ENCODE measurements around the gene ITGA2.

ITGA2 gene

GRCh38 chr5:53017383-53017782 lies 28.2 kb downstream of the ITGA2 start:
- in situ Hi-C loops (cut with MboI; ENCODE audit: low sequenced_read_pairs) = no loop called here

DNA sequence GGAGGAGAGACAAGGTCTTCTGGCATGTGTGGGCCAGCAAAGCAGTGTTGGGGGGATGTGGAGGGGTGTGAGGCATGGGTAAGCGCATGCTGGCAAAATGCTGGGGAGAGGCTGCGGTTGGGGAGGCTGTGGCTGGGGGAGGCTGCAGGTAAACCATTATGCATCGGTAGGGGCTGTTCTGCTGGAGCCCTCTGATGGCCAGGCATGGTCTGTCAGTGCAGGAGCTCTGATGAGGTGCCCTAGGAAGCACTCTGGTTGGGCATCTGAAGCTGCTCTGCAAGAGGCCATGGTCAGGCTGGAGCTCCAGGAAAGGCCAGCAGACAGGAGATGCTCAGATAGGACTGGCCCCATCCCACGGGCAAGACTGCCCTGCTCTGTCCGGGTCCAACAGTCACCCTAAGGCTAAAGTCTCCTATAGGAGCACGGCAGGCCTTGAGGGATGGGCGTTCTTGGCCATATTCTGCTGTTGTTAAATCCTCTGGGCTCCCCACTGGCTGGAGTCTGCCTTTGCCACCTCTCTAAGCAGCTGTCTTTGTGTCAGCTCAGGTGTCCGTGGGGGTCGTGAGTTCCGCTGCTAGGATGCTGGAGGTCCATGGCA lies 28.7 kb downstream of the ITGA2 start:
- in situ Hi-C loops (cut with MboI; ENCODE audit: low sequenced_read_pairs) = no loop called here

GRCh38 chr5:53019320-53019719 lies 30.2 kb downstream of the ITGA2 start:
- in situ Hi-C loops (cut with MboI; ENCODE audit: low sequenced_read_pairs) = no loop called here

DNA sequence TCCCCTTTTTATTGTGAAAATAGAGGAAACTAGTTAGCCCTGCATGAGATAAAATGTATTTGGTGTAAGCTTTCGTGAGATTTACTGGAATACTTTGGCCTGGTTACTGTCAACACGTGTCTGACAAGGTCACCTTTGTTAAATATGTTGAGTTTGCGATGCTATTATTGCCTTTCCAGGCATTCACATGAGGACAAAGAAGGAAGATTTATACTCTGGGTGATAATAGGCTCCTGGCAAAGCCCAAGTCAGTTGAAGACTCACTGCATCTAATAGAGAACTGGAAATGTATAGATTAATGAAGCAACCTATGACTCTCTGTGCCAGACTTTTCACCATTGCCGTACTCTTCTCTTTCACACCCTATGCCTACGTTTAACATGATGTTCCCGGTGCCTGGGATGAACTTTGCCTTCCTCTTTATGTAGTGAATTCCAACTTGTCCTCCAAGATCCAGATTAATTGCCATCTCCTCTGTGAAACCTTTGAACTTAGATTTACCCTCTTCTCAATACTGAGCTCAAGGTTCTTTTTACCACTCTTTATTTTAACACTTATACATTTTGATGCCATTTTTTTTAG lies 33.9 kb downstream of the ITGA2 start:
- in situ Hi-C loops (cut with MboI; ENCODE audit: low sequenced_read_pairs) = no loop called here

DNA sequence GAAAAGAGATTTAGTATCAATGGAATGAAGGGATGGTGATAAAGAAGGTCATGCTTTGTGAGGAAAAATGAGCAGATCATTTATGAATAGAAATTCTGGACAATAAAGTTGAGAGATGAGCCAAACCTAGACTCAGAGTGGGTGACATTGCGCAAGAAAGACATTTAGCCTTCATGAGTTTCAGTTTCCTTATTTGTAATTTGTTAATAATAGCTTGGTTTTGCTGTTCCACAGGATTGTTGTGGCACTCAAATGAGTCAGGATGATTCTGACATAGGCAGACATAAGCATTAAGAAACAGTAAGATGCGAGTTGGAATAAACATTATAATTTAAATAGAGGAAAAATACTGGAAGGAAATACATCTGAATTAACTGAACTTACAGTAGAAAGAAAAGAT lies 34.8 kb downstream of the ITGA2 start:
- in situ Hi-C loops (cut with MboI; ENCODE audit: low sequenced_read_pairs) = no loop called here

DNA sequence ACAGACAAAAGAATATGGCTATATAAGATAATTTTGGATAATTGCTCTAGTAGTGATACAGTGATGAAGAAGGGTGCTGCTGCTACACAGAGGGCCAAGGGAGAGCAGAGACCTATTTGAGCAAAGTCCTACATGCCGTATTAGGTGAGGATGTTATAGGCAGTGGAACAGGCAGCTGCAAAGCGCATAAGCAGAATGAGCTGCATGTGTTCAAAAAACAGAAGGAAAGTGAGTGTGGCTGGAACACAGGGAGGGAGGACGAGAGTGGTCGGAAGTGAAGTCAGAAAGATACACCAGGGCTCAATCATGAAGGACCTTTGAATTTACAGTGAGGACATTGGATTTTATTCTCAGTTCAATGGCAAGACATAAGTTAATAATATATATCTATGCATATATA lies 35.4 kb downstream of the ITGA2 start:
- in situ Hi-C loops (cut with MboI; ENCODE audit: low sequenced_read_pairs) = no loop called here

DNA sequence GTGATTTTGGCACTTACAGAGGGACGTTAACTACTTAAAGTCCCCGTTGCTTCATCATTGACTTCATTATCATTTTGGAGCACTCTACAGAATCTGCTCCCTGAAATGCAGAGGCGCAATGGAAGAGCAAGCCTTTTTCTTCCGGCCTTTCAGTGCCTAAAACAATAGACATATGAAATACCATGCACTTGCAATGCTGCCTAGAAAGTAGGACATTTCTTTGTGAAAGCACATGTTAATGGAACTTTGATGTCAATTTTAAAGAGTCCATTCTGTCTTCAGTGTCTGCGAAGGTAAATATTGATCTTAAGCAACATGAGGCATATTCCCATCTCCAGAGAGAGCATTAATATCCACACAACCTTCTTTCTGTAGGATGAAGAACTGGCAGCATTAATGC lies 36.3 kb downstream of the ITGA2 start:
- in situ Hi-C loops (cut with MboI; ENCODE audit: low sequenced_read_pairs) = no loop called here

GRCh38 chr5:53027913-53028312 lies 38.8 kb downstream of the ITGA2 start:
- in situ Hi-C loops (cut with MboI; ENCODE audit: low sequenced_read_pairs) = no loop called here

DNA sequence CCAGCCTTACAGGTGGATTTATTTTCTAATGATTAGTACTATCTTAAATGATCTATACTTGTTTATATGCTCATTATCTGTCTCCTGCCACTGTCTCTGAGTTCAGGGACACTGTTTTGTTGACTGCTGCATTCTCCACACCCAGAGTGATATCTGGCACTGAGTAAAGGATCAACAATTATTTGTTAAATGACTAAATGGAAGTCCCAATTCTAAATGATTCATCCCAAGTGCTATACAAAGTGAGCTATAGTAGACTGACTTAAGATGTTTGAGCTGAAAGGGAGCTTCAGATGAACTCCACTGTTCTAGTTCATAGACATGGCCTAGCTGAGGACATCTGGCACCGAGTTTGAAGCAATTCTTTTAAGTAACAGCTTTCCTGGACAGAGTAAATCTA lies 40.5 kb downstream of the ITGA2 start:
- in situ Hi-C loops (cut with MboI; ENCODE audit: low sequenced_read_pairs) = no loop called here

DNA sequence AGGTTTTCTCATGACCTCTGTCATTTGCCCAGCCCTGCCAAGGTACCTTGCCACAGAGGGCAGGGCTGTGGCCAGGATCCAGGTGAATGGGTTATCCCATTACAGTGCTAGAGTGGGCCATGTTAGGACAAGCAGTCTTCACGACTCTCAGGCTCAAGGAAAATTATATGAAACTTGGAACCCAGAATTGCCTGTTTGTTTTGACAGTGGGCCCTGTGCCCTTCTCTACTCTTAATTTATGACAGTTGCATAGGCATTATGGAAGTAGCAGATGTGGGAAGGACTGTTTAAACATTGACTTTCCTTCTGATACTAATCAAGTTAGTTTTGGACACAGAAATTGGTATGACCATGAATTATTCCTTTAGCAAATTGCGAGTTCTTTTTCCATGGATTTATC lies 41.7 kb downstream of the ITGA2 start:
- in situ Hi-C loops (cut with MboI; ENCODE audit: low sequenced_read_pairs) = no loop called here

- in situ Hi-C loops (cut with MboI; ENCODE audit: low sequenced_read_pairs) = no loop called here
These were observed 42.5 kb downstream of the ITGA2 start for GRCh38 chr5:53031695-53032096.

- in situ Hi-C loops (cut with MboI; ENCODE audit: low sequenced_read_pairs) = no loop called here
These were observed 43.0 kb downstream of the ITGA2 start for GRCh38 chr5:53032188-53032587.

DNA sequence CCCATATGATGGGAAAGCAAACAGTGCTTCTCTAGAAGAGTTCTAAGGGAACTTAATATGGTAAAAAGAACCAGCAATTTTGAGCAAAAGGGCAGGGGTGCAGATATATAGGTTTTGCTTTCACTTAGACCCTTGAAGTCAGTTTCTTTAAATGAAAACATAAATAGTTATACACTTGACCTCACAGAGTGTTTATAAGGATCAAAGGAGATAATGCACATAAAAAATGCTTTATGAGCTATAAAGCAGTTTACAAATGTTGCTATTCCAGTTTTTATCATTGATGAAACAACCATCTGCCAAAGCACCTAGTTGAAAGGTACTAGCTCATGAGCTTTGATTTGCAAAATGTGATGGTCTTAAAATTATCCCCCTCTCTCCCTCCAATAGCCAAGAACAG lies 45.7 kb downstream of the ITGA2 start:
- in situ Hi-C loops (cut with MboI; ENCODE audit: low sequenced_read_pairs) = no loop called here

DNA sequence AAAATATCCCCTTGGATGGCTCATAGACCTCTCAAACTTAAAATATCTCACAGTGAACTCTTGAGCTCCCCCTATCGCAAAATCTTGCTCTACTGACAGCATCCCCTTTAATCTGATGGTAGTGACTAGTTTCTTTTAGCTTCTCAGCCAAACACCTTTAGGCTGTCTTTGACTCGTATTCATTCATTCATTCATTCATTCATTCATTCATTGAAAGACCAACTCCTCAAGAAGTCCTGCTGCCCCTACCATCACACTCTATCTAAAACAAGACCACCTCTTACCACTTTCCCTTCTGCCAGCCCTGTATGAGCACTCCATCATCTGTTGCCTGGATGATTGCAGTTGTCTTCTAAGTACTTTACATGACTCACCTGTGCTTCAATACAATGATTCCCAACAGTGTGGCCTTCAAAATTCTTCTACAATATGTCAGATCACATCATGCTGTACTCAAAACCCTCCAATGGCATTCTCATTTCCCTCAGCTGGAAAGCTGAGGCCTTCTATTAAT lies 46.8 kb downstream of the ITGA2 start:
- in situ Hi-C loops (cut with MboI; ENCODE audit: low sequenced_read_pairs) = no loop called here

DNA sequence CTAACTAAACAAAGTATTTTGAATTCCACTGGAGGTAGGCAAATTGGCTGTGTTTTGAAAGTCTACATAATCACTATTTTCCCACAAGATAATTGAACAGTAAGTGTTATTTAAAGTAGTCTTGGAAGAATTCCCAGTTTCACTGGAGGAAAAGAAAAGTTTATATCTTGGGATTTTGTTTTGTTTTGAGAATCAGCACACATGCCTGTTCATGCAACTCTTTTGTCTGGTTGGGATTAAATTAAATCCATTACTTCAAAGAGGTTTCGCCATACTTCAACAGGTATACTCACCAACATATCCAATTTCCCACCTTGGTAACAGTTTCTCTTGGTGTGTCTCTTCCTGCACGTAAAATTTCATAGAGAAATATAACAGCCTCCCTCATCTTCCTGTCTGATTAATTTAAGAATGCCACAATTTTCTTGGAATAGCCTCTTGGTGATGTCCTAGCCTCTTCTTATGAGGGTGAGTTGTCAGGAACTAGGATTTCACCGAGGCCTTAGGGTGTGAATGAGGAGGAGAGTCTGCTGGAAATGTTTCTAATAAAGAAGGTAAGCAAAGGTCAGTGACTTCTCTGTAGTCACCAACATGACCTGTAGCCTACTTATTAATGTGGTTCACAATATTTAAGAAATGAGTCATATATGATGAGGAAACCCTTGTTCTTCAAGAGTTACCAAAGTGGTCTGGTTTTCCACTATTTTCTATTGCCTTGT lies 48.1 kb downstream of the ITGA2 start:
- in situ Hi-C loops (cut with MboI; ENCODE audit: low sequenced_read_pairs) = no loop called here

DNA sequence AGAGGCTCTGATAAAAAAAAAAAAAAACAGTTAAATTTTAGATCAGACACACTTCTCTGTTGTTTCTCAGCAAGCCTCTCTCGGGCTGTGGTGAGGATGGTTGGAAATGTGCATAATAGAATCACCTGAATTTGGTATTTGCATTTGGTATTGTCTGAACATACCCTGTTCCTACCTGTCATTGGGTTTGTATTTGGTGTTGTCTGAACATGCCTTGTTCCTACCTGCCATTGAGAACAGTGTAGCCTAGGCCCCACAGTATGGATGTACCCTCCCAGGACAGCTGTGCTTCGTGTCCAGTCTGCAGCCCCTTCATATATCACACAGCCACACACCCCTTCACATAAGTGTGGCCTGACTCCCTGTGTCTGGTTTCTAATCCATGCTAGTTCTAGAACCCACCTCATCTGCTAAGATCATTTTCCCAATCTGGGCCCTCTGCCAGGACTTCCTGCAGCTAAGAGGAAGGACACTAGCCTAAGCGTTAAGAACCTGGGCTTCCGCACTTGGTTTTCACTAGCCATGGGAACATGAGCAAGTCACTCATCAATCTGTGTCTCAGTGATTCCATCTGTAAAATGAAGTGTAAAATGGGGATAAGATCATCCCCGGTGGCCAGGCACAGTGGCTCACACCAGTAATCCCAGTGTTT lies 49.2 kb downstream of the ITGA2 start:
- in situ Hi-C loops (cut with MboI; ENCODE audit: low sequenced_read_pairs) = no loop called here

DNA sequence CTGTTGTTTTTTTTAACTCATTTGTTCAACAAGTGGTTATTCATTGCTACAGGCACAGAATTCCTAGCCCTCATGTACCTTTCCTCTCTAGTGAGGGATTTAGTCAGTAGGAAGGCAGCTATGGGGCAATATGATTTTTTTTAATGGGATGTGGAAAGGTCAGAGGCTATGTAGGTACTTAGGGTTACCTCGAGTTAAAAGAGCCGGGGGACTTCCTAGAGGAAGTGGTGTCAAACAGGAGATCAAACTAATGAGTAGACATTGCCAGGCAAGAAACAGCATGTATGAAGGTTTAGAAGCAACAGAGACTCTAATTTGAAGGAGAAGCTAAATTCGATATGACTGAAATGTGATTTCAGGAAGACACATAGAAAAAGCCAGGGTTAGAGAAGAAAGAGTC lies 50.7 kb downstream of the ITGA2 start:
- in situ Hi-C loops (cut with MboI; ENCODE audit: low sequenced_read_pairs) = no loop called here

DNA sequence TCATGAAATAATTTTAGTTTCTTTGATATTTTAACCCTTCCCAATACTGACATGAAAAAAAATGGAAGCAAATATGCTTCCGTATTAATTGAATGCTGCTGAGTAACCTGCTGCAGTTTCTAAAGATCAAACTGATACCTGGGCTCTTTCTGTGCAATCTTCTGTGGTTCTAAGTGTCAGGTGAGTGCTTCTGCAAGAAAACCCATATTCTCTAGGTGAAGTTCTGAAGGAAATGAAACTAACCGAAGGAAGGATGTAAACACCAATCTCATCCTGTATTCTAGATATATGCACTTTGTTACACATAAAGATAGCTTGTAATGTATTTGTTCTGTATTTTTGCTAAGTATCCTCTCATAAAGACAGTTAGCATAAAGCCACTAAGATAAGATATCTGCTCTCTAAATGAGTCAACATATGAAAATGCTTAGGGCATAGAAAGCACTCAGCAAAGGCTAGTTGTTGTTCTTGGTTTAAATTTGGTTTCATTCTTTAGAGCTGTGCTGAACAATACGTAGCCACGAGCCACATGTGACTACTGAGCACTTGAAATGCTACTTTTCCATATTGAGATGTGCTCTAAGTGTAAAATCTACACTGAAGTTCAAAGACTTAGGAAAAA lies 52.0 kb downstream of the ITGA2 start:
- in situ Hi-C loops (cut with MboI; ENCODE audit: low sequenced_read_pairs) = no loop called here

DNA sequence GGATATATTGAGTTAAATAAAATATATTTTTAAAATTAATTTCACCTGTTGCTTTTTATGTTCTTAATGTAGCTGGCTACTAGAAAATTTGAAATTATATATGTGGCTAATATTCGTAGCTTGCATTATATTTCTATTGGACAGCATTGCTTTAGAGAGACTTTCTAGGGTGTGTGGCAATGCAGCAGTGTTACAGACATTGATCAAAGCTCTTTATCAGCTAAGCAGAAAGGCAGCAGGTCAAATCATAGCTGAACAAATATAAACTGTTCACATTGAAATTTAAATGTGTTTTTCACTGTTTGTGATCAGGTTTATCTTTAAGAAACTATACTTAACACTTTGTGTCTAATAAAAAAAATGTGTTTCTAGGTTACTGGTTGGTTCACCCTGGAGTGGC lies 52.6 kb downstream of the ITGA2 start:
- in situ Hi-C loops (cut with MboI; ENCODE audit: low sequenced_read_pairs) = no loop called here

DNA sequence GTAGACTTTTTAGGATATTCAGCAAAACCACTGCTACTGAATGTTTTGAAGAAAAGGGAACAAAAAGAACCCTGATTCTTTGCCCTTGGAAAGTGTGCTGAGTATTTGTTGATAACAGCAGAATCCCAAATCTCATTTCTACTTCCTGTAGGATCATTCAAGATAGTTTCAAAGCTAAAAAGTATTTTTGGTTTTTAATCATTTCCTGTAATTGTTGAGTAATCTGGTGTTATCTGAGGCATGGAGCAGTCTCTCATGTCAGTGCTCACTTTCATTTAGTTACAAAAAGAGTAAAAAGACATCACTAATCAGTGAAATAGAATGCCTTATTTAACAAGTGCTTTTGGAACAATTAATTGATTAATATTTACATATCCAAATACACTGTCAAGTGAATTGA lies 56.1 kb downstream of the ITGA2 start:
- in situ Hi-C loops (cut with MboI; ENCODE audit: low sequenced_read_pairs) = no loop called here

DNA sequence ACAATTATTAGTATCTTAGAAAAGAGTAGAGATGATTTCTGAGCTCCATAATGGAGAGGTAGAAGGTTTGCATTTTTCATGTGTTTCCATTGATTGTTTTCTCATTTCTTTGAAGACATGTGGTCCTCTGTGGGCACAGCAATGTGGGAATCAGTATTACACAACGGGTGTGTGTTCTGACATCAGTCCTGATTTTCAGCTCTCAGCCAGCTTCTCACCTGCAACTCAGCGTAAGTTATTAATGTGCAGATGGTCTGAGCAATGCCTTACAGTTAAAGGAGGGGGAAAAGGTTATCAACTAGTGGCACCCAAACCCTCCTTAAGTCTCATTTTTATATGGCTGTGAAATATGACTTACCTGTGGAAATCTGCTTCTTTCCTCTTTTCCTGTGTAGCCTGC lies 59.1 kb downstream of the ITGA2 start:
- in situ Hi-C loops (cut with MboI; ENCODE audit: low sequenced_read_pairs) = no loop called here
